Left renal cortex interstitium (tissue), 4 donors: Measurements from ENCODE around the gene PCYOX1L. TPM values are rescaled to one million over a fixed set of nuclear protein-coding genes. Genes with fewer than 3 reads are reported as not detected.
A peak's percentile ranks its signal among the peaks of the same experiment; 100 is the strongest.

Experiments
- DNase-seq, 4 donors: peaks; one replicate each; pipeline ENCODE4 v3.0.0-alpha.2; 2013; ENCODE audit warnings: low read depth in 4 of 4, low spot score in 2 of 4, missing footprints in 1 of 4
- polyA plus RNA-seq, 4 donors: library from polyadenylated mRNA; unstranded; fragments of 120-200 nt; gene quantifications; one replicate each; pipeline ENCODE4 v1.2.1, GENCODE V29; 2013; ENCODE audit not compliant: insufficient read length in 4 of 4

PCYOX1L gene
- polyA plus RNA-seq, 4 donors: 16.6 to 19.8 (median 18.1) TPM

DNA sequence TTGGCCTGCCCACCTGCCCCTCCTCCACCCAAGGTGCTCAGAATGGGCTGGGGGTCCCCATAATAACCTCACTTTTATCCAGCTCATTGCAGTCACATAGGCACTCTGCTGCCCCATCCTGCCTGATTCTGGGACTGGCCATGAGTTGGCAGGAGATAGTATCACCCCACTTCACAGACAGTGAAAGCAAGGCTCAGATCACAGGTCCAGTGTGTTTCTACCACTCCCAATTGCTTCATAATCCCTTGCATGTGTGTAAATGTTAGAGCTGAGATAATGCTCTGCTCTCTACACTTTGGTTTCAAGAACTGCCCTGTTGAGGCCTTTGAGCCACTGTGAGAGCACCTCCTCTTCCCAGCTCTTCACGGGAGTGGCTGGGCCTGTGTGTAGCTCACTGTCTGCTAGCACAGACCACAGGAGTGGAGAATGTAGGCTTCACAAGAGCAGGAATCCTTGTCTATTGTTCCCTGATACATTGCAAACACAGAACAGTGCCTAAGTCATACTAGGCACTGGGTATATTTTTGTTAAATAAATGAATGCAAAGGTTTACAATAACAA is 8.4 kb downstream of the PCYOX1L start:
- DNase-seq: no peak

DNA sequence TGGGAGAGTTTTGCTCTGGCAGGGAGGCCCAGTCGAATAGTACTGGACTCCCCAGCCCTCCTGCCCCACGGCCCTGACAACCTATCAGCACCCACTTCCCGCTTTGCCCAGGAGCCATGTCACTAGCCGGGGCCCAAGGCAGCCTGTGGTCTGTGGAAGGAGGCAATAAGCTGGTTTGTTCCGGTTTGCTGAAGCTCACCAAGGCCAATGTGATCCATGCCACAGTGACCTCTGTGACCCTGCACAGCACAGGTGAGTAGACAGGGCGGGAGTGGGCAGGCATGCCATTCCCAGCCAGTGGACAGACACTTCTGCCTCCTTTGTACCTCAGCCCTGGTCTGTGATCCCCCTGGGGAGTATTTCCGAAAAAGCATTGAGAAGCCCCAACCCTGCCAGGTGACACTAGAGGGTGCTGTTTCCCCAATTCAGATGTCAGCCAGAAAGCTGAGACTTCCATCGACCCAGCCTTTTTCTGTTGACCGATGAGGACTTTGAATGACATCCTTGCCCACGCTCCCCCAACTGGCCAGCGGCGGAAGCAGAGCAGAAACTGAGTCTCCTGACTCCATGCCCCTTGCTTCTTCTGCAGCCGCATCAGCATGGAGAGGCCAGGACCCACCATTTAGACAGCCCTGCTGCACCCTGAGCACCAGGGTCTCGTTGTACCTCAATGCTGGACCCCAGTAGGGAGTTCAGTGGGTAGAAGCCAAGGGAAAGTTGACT is 9.6 kb downstream of the PCYOX1L start:
- peak in 1 of 4 donors; percentile 62 for DNase-seq

DNA sequence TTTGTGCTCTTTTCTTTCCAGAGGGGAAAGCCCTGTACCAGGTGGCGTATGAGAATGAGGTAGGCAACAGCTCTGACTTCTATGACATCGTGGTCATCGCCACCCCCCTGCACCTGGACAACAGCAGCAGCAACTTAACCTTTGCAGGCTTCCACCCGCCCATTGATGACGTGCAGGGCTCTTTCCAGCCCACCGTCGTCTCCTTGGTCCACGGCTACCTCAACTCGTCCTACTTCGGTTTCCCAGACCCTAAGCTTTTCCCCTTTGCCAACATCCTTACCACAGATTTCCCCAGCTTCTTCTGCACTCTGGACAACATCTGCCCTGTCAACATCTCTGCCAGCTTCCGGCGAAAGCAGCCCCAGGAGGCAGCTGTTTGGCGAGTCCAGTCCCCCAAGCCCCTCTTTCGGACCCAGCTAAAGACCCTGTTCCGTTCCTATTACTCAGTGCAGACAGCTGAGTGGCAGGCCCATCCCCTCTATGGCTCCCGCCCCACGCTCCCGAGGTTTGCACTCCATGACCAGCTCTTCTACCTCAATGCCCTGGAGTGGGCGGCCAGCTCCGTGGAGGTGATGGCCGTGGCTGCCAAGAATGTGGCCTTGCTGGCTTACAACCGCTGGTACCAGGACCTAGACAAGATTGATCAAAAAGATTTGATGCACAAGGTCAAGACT is 10.3 kb downstream of the PCYOX1L start:
- no peak for DNase-seq

DNA sequence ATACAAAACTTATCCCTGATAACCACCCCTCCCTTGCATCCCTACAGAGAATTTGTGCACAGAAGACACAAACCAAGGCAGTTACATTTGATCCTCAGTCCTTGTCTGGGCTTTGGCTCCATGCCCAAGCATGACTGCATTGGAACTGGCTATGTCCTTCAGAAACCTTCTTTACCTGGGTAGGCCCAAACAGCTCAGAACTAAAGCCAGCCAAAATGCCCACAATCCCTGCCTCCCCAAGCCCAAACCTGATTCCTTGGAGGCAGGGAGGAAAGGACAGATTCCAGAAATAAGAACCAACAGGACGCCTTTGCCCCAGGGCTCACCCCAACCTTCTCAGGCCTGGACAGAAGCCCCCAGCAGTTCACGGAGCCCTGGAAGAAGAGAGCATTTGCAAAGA is 13.0 kb downstream of the PCYOX1L start:
- DNase-seq: no peak

DNA sequence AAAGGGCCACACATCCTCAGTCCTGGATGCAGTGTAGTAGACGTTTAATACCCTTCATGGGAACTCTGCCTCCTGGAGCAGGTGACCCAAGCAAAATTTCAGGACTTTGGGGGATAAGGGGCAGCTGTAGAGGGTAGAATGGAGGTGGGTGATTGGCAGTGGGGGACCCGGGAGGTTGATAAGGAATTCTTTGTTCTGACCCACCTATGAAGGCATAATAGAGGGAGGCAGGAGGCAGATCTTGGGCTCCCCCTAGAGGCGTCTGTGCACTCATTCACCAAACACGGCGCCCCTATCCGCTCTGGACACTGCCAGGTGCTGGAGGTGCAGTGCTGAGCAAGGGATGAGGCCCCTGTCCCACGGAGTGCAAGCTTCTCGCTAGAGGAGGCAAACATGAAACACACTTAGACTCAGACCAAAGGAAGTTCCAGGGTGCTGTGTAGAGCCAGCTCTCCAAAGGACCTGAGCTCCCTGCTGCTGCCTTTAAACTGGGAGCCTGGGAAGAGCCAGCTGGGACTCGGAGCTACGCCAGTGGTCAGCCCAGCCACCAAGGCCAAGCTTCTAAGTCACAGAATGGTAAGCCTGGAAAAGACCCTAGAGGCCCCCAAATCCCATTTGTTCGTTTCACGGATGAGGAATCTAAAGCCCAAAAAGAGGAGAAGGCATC is 13.6 kb downstream of the PCYOX1L start:
- DNase-seq: no peak

DNA sequence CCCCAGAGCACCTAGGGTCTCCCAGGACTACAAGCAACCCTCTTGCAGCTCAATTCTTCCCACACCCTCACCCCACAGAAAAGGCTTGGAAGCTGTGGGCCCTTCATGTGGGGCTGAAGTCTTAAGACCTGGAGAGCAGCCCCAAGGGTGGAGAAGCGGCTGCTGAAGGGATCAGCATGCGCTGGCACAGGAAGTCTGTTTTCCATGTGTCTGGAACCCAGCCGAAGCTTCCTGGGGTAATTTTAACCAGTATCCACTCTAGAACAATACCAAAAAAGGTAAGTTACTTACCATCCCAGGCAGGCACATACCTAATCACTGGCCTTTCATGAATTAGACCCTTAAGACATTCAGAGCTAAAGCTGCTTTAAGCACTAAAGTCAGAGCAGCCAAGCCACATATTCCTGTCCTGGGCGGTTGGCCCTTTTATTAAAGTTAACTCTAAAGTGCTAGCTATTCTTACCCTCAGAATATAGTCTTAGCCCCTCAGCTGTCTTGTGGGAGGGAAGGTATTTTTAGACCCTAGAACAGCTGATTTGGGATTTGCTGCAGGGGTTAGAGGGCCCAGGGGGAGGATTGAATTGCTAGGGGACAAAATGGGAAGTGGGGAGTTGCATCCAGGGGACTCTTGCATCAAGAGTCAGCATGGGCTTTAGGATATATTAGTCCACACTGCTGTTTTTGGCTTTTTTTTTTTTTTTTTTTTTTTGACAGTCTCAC is 14.4 kb downstream of the PCYOX1L start:
- no peak for DNase-seq

DNA sequence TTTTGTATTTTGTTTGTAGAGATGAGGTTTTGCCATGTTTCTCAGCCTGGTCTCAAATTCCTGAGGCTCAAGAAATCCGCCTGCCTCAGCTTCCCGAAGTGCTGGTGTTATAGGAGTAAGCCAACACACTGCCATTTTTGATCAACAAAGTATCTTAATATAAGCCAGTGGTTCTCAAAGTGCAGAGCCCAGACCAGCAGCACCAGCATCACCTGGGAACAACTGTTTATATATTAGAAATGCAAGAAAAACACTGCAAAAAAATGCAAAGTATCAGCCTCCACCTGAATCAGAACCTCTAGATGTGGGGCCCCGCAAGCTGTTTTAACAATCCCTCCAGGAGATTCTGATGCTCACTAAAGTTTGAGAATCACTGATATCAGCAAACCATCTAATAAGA is 15.1 kb downstream of the PCYOX1L start:
- no peak for DNase-seq

DNA sequence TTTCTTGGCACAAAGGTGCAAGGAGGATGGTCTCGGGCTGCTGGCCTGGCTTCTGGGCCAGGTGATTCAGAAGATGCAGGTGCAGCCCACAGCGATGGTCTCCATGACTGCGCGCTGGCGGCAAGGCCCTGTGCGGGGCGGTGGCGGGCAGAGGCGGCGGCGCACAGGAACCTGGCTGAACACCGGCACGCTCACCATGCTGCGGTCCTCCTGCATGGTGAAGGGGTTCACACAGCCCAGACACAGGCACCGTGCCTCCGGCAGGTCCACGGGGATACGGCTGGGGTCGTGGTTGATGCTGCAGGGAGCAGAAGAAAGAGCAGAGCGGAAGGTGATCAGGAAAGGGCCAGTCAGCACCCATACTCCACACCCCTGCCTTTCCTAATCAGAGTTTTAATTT is 16.5 kb downstream of the PCYOX1L start:
- no peak for DNase-seq

DNA sequence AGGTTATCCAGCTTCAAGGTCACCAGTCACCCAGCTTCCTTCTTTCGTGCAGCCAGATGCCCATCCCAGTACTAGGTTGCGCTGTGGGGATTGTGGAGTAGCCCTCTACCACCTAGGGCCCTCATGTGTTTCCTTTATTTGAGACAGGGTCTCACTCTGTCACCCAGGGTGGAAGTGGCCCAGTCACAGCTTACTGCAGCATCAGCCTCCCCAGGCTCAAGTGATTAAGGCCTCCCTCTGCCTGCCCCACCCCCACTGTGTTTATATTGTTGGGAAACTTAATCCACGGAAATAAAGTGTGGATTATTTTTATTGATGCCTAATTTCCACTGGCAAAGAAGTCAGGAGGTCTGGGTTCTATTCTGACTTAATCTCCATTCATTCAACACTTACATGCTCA is 17.0 kb downstream of the PCYOX1L start:
- no peak for DNase-seq

DNA sequence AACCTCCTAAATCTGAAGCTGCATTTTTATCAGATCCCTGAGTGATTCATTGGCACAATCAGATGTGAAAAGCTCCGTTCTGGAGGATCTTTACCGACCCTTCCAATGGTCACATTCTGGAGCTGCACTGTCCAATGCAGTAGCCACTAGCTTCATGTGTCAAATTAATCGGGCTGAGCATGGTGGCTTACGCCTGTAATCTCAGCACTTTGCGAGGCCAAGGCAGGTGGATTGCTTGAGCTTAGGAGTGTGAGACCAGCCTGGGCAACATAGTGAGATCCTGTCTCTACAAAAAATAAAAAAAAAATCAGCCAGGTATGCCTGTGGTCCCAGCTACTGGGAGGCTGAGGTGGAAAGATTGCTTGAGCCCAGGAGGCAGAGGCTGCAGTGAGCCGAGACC is 17.6 kb downstream of the PCYOX1L start:
- no peak for DNase-seq

DNA sequence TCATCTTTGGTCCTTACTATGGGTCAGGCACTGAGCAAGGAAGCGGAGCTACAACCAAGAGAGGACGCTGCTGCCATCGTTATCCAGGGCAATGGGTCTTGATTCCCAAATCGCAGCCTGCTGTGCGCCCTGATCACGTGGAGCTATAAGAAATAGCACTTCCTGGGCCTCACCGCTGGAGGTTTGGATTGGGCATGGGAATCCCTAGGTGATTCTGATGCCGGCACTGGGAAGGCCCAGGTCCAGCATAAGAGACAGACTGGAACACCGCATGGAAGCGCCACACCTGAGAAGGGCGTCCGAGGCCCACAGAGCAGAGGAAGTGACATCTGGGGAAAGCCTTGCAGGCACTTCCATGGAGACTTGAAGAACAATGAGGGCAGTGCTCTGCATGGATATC is 18.3 kb downstream of the PCYOX1L start:
- DNase-seq: no peak

DNA sequence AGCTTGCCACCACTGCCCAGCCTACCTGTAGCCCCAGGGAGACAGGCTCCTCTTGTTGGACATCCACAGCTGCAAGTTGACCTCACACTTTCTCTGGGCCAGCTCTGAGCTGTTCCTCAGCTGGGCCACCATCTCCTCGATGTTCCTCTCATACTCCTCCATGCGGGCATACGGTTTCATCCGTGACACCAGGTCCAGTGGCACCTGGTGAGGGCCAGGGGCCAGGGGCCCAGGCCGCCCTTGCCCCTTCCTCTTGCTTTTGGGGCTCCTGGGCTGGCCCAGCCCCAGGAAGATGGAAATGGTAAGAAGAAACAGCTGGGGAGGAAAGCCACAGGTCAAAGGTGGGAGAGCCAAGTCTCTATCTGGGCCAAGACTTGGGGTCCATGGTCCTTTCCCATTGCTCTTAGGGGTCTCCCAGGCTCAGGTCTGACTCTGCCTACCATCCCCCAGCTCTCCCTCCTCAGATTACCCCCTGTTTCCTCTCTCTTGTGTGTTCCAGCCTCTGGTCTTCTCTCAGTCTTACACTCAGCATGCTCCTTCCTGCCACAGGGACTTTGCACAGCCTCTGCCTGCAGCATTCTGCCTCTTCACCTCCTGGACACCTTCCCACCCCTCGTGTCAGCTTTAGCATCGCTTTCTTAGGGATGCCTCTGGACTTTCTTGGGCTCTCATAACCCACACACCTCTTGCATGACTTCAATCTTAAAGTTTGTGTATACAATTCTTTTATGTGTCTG is 19.0 kb downstream of the PCYOX1L start:
- DNase-seq: no peak

DNA sequence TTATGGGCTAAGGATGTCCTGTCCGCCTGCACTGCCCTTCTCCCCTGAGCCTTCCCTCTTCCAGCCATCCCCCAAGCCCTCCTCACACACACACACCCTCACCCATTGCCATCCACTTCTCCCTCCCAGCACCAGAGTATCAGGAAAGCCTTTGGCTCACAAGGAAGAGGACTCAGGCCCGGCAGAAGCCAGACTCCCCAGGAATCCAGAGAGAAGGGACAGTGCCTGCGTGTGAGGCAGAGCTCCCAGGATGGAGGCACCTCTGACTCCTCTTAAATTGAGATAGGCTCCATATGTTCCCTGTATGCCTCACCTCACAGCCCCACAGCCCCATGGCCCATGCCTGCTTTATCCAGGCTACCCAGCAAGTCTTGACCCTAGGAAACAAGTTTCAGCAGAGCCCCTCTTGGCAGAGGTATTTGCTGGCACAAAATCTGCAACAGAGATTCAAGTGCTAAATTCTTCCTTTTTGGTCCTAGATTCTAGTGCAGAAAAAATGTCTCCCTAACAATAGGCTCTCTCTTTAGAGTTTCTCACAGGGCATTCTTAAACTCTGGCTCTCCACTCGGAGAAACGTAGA is 20.5 kb downstream of the PCYOX1L start:
- DNase-seq: no peak

DNA sequence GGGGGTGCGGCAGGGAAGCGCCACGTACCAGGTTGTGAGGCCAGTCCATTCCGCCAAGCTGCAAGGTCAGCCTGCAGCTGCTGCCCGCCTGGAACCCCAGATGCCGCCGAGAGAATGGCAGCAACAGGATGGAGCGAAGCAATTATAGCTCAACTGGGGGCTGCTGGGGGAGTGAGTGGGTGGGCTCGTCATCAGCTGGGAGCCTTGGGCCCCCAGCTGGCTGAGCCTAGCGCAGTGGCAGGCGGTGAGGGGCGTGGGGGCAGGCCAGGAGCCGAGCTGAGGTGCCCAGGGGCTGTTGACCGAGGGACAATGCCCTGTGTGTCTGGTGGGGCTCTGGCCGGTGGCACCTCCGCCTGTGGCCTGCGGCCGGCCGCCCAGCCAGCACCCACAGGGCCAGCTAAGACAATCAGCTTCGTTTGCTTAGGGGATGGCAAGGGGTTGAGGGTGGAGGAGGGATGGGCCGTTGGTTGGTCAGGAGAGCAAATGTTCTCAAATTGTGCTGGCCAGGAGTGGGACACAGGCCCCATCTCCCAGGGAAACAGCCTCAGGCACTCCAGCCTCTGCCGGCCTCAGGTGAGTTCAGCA is 21.4 kb downstream of the PCYOX1L start, which contains the start of gene IL17B:
Gene IL17B, minus strand, starts transcription at position 116 of the 585 bp plus-strand sequence. Its CDS starts 67 bp downstream, at position 49.
- no peak for DNase-seq

DNA sequence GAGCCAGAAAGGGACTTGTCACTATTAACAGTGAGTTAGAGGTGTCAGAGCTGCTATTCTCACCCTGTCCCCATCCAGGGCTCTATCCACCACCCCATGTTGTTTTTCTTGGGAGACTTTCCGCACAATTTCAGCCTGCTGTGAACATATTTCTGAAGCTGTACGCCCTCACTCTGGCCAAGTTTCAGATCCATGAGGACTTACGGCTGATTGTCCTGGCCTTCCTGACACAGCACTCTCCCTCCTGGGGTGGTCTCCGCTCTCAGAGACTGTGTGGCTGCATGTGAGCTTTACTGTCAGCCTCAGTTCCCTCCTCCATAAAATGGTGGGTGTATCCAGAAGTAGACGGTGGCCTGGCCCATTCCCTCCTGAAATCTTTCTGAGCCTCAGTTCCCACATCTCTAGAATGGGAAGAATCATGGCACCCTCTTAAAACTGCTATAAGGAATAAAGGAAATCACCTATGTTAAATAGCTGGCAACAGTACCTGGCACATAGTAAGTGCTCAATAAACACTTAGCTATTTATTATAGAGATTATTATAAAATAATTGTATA is 22.1 kb downstream of the PCYOX1L start:
- DNase-seq: peak in 1 of 4 donors; percentile 50

DNA sequence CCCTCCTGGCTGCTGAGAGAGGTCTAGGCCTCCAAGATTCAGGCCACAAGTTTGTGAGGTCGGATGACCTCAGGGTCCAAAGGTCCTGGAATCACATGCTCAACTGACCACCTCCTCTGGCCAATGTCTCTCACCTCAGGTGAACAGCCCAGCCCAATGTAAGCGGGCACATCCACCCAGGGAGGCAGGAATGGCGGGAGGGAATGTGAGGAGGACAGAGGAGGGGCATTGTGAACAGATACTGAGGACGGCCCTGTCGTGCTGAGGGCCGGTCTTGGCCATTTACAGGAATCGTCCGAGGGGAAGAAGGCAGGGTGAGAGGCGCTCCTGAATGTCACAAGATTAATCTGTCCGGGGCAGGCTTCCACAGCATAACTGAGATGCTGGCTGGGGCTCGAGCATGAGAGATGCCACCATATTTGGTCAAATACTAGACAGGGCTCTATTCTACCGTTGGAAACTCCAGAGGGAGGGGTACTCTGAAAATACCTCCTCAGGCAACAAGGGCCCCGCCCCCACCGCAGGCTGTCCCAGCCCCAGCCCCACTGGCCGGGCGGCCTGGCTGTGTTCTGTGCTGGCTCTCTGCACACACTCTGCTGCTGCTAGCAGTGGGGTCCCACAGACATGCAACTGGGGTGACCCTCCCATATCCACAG is 22.7 kb downstream of the PCYOX1L start:
- DNase-seq: no peak

DNA sequence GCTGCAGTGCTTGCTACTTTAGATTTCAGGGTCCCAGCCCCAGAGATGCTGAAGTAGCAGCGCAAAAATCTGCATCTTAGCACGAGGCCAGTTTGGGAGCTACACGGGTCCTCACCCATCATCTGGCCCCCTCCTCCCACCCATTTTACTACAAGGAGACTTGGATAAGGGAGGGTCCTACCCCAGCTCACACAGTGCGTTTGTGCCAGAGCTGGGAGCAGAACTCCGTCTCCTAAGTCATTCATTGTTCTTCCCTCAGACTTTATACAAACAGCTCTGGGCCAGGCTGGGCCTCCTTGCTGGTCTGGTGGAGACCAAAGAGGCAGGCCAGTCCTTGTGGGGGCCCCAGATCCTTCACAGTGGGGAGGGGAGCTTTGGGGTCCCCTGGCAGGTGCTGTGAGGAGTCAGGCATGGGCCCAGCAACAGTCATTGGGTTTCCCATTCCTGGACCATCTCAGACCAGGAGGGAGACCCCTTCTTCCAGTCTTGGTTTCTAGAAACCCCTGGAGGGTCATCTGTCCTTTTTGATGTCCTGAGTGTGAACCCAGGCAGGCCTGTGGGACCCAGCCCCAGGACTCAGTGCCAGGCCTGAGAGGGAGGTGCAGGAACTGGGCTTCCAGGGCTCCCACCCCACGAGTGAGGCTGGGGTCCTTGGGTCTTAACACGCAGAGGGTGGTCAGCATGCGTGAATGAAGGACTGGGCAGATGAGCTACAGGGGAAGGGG is 23.6 kb downstream of the PCYOX1L start:
- DNase-seq: no peak

DNA sequence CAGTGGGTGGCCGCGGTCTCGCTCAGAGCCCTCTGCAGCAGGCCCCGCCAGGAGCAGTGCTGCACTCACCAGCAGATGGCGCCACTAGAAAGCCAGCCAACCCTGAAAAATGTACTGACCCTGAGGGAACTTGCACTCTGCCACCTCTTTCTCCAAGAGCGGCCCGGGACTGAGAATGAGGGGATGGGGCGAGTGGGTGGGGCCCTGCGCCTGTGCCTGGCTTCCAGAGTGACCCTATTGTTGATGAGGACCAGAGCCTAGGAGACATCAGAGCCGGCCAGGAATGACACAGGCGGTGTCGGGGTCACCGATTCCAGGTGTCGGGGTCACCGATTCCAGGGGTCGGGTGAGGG is 24.1 kb downstream of the PCYOX1L start:
- peak in 1 of 4 donors; percentile 69 for DNase-seq
